ENCODE data around the gene LHX4. TPM values are rescaled to one million over a fixed set of nuclear protein-coding genes. Genes with fewer than 3 reads are reported as not detected.

Gene LHX4
- total and polyA plus RNA-seq, 4 donors, result under 0.01 to 0.19 (median 0.05) TPM

DNA sequence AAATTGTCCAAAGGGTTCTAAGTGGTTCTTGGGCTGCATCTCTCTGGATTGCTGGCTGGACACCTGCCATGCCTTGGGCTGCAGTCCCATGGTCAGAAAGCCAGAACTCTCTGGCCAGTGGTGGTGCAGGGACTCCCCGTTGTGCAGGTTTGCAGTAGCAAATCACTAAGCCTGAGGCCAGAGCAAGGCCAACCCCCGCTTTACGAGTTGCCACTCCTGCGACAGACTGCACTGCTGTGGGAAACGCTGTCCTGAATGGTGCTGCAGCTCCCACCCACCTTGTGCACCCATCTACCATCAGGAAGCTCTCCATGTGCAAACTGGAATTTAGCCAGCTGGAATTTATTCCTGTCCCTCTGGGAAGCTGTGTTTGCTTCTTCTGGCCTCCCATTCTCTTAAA, 45.7 kb downstream of the LHX4 start:
- Histone ChIP-seq H3K27me3 (ENCODE audit: control insufficient read depth in 4 of 4, insufficient read depth in 4 of 4, low read length in 3 of 4) (no peaks in the 10 kb centered on the region), H3K4me1 (ENCODE audit: control insufficient read depth in 4 of 4, insufficient read depth in 4 of 4, low read length in 3 of 4) (peaks cover 3 to 7% (median 6%) of the 10 kb centered on the region in 4 donors), H3K36me3 (ENCODE audit: control insufficient read depth in 4 of 4, insufficient read depth in 3 of 4, low read depth in 1 of 4, low read length in 3 of 4) (no peaks in the 10 kb centered on the region), H3K9ac (ENCODE audit: low read depth in 1 of 2, low read length in 2 of 2) (no peak overlapping the region), H3K4me3 (ENCODE audit: low read depth in 1 of 3, low read length in 3 of 3) (no peak overlapping the region), H3K27ac (ENCODE audit: low read depth in 1 of 2, low read length in 2 of 2) (no peak overlapping the region), H3K9me3 (ENCODE audit: control insufficient read depth in 4 of 4, low read length in 3 of 4) (no peaks in the 10 kb centered on the region)
- WGBS, result 96% methylated on average over 5 of the region's 5 CpGs
- TF ChIP-seq, protein P1, sequence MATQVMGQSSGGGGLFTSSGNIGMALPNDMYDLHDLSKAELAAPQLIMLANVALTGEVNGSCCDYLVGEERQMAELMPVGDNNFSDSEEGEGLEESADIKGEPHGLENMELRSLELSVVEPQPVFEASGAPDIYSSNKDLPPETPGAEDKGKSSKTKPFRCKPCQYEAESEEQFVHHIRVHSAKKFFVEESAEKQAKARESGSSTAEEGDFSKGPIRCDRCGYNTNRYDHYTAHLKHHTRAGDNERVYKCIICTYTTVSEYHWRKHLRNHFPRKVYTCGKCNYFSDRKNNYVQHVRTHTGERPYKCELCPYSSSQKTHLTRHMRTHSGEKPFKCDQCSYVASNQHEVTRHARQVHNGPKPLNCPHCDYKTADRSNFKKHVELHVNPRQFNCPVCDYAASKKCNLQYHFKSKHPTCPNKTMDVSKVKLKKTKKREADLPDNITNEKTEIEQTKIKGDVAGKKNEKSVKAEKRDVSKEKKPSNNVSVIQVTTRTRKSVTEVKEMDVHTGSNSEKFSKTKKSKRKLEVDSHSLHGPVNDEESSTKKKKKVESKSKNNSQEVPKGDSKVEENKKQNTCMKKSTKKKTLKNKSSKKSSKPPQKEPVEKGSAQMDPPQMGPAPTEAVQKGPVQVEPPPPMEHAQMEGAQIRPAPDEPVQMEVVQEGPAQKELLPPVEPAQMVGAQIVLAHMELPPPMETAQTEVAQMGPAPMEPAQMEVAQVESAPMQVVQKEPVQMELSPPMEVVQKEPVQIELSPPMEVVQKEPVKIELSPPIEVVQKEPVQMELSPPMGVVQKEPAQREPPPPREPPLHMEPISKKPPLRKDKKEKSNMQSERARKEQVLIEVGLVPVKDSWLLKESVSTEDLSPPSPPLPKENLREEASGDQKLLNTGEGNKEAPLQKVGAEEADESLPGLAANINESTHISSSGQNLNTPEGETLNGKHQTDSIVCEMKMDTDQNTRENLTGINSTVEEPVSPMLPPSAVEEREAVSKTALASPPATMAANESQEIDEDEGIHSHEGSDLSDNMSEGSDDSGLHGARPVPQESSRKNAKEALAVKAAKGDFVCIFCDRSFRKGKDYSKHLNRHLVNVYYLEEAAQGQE (IDR thresholded peaks at IDR 0.05), result no peak
- TF ChIP-seq GABPA (IDR thresholded peaks at IDR 0.05 in 1 of 2, conservative IDR thresholded peaks at IDR 0.05 in 1 of 2) (no peak), RXRA (IDR thresholded peaks at IDR 0.05) (no peak), YY1 (IDR thresholded peaks at IDR 0.05) (no peak), SP1 (IDR thresholded peaks at IDR 0.05) (no peak), FOXA2 (IDR thresholded peaks at IDR 0.05) (no peak), HNF4A (conservative IDR thresholded peaks at IDR 0.05) (no peak), TAF1 (conservative IDR thresholded peaks at IDR 0.05) (no peak), MAX (IDR thresholded peaks at IDR 0.05) (no peak)
- TF ChIP-seq, protein P2, sequence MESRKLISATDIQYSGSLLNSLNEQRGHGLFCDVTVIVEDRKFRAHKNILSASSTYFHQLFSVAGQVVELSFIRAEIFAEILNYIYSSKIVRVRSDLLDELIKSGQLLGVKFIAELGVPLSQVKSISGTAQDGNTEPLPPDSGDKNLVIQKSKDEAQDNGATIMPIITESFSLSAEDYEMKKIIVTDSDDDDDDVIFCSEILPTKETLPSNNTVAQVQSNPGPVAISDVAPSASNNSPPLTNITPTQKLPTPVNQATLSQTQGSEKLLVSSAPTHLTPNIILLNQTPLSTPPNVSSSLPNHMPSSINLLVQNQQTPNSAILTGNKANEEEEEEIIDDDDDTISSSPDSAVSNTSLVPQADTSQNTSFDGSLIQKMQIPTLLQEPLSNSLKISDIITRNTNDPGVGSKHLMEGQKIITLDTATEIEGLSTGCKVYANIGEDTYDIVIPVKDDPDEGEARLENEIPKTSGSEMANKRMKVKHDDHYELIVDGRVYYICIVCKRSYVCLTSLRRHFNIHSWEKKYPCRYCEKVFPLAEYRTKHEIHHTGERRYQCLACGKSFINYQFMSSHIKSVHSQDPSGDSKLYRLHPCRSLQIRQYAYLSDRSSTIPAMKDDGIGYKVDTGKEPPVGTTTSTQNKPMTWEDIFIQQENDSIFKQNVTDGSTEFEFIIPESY (IDR thresholded peaks at IDR 0.05), result no peak
- TF ChIP-seq, protein P3, sequence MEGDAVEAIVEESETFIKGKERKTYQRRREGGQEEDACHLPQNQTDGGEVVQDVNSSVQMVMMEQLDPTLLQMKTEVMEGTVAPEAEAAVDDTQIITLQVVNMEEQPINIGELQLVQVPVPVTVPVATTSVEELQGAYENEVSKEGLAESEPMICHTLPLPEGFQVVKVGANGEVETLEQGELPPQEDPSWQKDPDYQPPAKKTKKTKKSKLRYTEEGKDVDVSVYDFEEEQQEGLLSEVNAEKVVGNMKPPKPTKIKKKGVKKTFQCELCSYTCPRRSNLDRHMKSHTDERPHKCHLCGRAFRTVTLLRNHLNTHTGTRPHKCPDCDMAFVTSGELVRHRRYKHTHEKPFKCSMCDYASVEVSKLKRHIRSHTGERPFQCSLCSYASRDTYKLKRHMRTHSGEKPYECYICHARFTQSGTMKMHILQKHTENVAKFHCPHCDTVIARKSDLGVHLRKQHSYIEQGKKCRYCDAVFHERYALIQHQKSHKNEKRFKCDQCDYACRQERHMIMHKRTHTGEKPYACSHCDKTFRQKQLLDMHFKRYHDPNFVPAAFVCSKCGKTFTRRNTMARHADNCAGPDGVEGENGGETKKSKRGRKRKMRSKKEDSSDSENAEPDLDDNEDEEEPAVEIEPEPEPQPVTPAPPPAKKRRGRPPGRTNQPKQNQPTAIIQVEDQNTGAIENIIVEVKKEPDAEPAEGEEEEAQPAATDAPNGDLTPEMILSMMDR (IDR thresholded peaks at IDR 0.05; ENCODE audit: low read depth, low read length, missing input control), result no peak
- DNase-seq (ENCODE audit: low spot score), result no peak

GRCh38 chr1:180277476-180278193, 47.6 kb downstream of the LHX4 start:
- DNase-seq (ENCODE audit: low spot score), result no peak
- no peaks in the 10 kb centered on the region for H3K36me3 ChIP-seq (ENCODE audit: control insufficient read depth in 4 of 4, insufficient read depth in 3 of 4, low read depth in 1 of 4, low read length in 3 of 4)
- no peak overlapping the region for H3K9ac ChIP-seq (ENCODE audit: low read depth in 1 of 2, low read length in 2 of 2)
- no peaks in the 10 kb centered on the region for H3K4me1 ChIP-seq (ENCODE audit: control insufficient read depth in 4 of 4, insufficient read depth in 4 of 4, low read length in 3 of 4)
- no peak overlapping the region for H3K27ac ChIP-seq (ENCODE audit: low read depth in 1 of 2, low read length in 2 of 2)
- H3K4me3 ChIP-seq (ENCODE audit: low read depth in 1 of 3, low read length in 3 of 3), result no peak overlapping the region
- H3K27me3 ChIP-seq (ENCODE audit: control insufficient read depth in 4 of 4, insufficient read depth in 4 of 4, low read length in 3 of 4), result no peaks in the 10 kb centered on the region
- H3K9me3 ChIP-seq (ENCODE audit: control insufficient read depth in 4 of 4, low read length in 3 of 4), result no peaks in the 10 kb centered on the region
- WGBS, result 94% methylated on average over 5 of the region's 5 CpGs
- TF ChIP-seq GABPA (IDR thresholded peaks at IDR 0.05 in 1 of 2, conservative IDR thresholded peaks at IDR 0.05 in 1 of 2) (no peak), NR2F2 (IDR thresholded peaks at IDR 0.05) (no peak), RXRA (IDR thresholded peaks at IDR 0.05) (no peak), FOXA1 (IDR thresholded peaks at IDR 0.05) (no peak), SP1 (IDR thresholded peaks at IDR 0.05) (no peak), EGR1 (IDR thresholded peaks at IDR 0.05; ENCODE audit: low read depth in 2 of 2) (no peak), FOXA2 (IDR thresholded peaks at IDR 0.05) (no peak), HNF4A (conservative IDR thresholded peaks at IDR 0.05) (no peak)
- TF ChIP-seq, protein P1 (IDR thresholded peaks at IDR 0.05), result no peak
- TF ChIP-seq, protein P3 (IDR thresholded peaks at IDR 0.05; ENCODE audit: low read depth, low read length, missing input control), result no peak

Measured in liver (tissue), 9 donors.